ENCODE results near the gene GABRD. TPM values are rescaled to one million over a fixed set of nuclear protein-coding genes. Genes with fewer than 3 reads are reported as not detected.

Gene GABRD
- total and polyA plus RNA-seq, 2 of the 13 experiments (the other 11 are each of a cell fraction or from before 2014, with no cell fraction given), result not detected

DNA sequence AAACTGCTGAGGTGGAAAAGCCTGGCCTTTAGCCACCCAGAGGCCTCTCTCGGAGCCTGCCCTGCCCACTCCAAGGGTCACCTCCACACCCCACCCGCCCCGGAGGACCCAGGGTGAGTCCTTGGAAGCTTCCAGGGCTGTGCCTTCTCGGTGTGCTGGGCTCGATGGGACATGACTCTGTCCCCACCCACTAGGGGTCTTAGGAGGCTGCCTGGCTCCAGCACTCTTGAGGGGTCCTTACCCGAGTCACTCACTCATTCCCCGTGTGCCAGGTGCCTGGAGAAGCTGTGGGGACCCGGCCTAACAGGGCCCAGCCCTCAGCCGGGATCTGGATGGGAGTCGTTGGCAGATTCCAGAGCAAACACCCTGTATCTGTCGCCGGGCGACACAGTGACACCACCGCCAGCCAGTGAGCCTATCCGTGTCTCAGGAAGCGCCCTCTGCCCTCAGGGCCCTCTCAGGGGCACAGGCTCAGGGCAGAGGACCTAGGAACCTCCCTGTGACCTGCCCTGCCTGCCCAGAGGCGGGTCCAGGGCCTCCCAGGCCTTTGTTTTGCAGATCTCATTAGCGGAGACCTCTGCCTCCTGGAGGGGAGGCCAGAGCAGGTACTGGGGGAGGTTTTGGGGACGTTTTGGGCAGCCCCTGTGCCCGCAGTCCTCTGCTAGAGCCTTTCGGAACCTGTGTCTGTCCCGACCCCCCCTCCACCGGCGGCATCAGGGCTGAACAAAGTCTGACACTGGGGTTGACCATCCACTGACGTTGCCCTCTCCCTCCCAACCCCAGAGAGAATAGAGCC, 28.0 kb downstream of the GABRD start (continued):
- no peak for TF ChIP-seq KAT2B (IDR thresholded peaks at IDR 0.05; ENCODE audit: borderline replicate concordance, low read depth, low read length)
- TF ChIP-seq MBD4 (IDR thresholded peaks at IDR 0.05; ENCODE audit: borderline replicate concordance, low read length), result no peak
- TF ChIP-seq HOXD1 (CRISPR knock-in tag; IDR thresholded peaks at IDR 0.05), result no peak
- TF ChIP-seq KAT7 (CRISPR knock-in tag; IDR thresholded peaks at IDR 0.05; ENCODE audit: borderline replicate concordance), result no peak; the same call in 1 of the 2 replicates
- TF ChIP-seq, protein P1, sequence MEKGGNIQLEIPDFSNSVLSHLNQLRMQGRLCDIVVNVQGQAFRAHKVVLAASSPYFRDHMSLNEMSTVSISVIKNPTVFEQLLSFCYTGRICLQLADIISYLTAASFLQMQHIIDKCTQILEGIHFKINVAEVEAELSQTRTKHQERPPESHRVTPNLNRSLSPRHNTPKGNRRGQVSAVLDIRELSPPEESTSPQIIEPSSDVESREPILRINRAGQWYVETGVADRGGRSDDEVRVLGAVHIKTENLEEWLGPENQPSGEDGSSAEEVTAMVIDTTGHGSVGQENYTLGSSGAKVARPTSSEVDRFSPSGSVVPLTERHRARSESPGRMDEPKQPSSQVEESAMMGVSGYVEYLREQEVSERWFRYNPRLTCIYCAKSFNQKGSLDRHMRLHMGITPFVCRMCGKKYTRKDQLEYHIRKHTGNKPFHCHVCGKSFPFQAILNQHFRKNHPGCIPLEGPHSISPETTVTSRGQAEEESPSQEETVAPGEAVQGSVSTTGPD (CRISPR knock-in tag; IDR thresholded peaks at IDR 0.05), result no peak
- TF ChIP-seq ZNF331 (CRISPR knock-in tag; IDR thresholded peaks at IDR 0.05), result 0 out of 2 replicates have a peak, but pooled peaks have one; percentile 31
- TF ChIP-seq, protein P2, sequence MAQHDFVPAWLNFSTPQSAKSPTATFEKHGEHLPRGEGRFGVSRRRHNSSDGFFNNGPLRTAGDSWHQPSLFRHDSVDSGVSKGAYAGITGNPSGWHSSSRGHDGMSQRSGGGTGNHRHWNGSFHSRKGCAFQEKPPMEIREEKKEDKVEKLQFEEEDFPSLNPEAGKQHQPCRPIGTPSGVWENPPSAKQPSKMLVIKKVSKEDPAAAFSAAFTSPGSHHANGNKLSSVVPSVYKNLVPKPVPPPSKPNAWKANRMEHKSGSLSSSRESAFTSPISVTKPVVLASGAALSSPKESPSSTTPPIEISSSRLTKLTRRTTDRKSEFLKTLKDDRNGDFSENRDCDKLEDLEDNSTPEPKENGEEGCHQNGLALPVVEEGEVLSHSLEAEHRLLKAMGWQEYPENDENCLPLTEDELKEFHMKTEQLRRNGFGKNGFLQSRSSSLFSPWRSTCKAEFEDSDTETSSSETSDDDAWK (CRISPR knock-in tag; IDR thresholded peaks at IDR 0.05), result no peak
- TF ChIP-seq, protein P3, sequence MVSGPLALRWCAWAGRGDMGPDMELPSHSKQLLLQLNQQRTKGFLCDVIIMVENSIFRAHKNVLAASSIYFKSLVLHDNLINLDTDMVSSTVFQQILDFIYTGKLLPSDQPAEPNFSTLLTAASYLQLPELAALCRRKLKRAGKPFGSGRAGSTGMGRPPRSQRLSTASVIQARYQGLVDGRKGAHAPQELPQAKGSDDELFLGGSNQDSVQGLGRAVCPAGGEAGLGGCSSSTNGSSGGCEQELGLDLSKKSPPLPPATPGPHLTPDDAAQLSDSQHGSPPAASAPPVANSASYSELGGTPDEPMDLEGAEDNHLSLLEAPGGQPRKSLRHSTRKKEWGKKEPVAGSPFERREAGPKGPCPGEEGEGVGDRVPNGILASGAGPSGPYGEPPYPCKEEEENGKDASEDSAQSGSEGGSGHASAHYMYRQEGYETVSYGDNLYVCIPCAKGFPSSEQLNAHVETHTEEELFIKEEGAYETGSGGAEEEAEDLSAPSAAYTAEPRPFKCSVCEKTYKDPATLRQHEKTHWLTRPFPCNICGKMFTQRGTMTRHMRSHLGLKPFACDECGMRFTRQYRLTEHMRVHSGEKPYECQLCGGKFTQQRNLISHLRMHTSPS (CRISPR knock-in tag; IDR thresholded peaks at IDR 0.05; ENCODE audit: low read depth), result no peak; the same call in 1 of the 2 replicates
- no peak for TF ChIP-seq ZNF576 (CRISPR knock-in tag; IDR thresholded peaks at IDR 0.05)
- TF ChIP-seq, protein P4, sequence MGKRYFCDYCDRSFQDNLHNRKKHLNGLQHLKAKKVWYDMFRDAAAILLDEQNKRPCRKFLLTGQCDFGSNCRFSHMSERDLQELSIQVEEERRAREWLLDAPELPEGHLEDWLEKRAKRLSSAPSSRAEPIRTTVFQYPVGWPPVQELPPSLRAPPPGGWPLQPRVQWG (CRISPR knock-in tag; IDR thresholded peaks at IDR 0.05; ENCODE audit: borderline replicate concordance, low read depth), result no peak
- peak; percentile 55; the same call in 1 of the 2 replicates for TF ChIP-seq YEATS4 (CRISPR knock-in tag; IDR thresholded peaks at IDR 0.05; ENCODE audit: borderline replicate concordance)
- TF ChIP-seq, protein P5, sequence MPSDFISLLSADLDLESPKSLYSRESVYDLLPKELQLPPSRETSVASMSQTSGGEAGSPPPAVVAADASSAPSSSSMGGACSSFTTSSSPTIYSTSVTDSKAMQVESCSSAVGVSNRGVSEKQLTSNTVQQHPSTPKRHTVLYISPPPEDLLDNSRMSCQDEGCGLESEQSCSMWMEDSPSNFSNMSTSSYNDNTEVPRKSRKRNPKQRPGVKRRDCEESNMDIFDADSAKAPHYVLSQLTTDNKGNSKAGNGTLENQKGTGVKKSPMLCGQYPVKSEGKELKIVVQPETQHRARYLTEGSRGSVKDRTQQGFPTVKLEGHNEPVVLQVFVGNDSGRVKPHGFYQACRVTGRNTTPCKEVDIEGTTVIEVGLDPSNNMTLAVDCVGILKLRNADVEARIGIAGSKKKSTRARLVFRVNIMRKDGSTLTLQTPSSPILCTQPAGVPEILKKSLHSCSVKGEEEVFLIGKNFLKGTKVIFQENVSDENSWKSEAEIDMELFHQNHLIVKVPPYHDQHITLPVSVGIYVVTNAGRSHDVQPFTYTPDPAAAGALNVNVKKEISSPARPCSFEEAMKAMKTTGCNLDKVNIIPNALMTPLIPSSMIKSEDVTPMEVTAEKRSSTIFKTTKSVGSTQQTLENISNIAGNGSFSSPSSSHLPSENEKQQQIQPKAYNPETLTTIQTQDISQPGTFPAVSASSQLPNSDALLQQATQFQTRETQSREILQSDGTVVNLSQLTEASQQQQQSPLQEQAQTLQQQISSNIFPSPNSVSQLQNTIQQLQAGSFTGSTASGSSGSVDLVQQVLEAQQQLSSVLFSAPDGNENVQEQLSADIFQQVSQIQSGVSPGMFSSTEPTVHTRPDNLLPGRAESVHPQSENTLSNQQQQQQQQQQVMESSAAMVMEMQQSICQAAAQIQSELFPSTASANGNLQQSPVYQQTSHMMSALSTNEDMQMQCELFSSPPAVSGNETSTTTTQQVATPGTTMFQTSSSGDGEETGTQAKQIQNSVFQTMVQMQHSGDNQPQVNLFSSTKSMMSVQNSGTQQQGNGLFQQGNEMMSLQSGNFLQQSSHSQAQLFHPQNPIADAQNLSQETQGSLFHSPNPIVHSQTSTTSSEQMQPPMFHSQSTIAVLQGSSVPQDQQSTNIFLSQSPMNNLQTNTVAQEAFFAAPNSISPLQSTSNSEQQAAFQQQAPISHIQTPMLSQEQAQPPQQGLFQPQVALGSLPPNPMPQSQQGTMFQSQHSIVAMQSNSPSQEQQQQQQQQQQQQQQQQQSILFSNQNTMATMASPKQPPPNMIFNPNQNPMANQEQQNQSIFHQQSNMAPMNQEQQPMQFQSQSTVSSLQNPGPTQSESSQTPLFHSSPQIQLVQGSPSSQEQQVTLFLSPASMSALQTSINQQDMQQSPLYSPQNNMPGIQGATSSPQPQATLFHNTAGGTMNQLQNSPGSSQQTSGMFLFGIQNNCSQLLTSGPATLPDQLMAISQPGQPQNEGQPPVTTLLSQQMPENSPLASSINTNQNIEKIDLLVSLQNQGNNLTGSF (CRISPR knock-in tag; IDR thresholded peaks at IDR 0.05), result no peak
- no peak for TF ChIP-seq KMT2A (CRISPR knock-in tag; IDR thresholded peaks at IDR 0.05)
- TF ChIP-seq, protein P6, sequence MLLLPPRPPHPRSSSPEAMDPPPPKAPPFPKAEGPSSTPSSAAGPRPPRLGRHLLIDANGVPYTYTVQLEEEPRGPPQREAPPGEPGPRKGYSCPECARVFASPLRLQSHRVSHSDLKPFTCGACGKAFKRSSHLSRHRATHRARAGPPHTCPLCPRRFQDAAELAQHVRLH (CRISPR knock-in tag; IDR thresholded peaks at IDR 0.05; ENCODE audit: borderline replicate concordance, low read depth), result no peak
- no peak for TF ChIP-seq ZNF768 (CRISPR knock-in tag; IDR thresholded peaks at IDR 0.05)
- no peak for TF ChIP-seq MAFF (IDR thresholded peaks at IDR 0.05; ENCODE audit: low read depth, low read length)
- TF ChIP-seq ZNF772 (CRISPR knock-in tag; IDR thresholded peaks at IDR 0.05), result peak; percentile 85
- no peak for TF ChIP-seq ZNF589 (CRISPR knock-in tag; conservative IDR thresholded peaks at IDR 0.05)

Measured in HepG2 (cell line).